GM19238 (cell line): Measurements from ENCODE around the gene TRMT2B.
"Not testable (repeated sequence)": the region's sequence is repeated elsewhere in the genome, so short reads cannot be mapped to it uniquely, and the experiment has no call there.

Source experiments
- DNase-seq: peaks from one replicate; pipeline ENCODE4 v3.0.0; 2011; ENCODE audit warnings: low spot score; ENCODE audit not compliant: insufficient read length

The TRMT2B gene

GRCh38 chrX:101009090-101009489 is 42.8 kb downstream of the TRMT2B start:
- no peak for DNase-seq

GRCh38 chrX:100999451-100999850 is 52.5 kb downstream of the TRMT2B start:
- DNase-seq: no peak

- DNase-seq: no peak
Measured at GRCh38 chrX:100995469-100995868, 56.4 kb downstream of the TRMT2B start.

GRCh38 chrX:100994352-100995281 is 57.3 kb downstream of the TRMT2B start:
- no peak for DNase-seq

GRCh38 chrX:100990139-100990538 is 61.8 kb downstream of the TRMT2B start:
- no peak for DNase-seq

GRCh38 chrX:100984818-100985217 is 67.1 kb downstream of the TRMT2B start:
- no peak for DNase-seq

- not testable (repeated sequence) for DNase-seq
Measured at GRCh38 chrX:100981498-100981845, 70.4 kb downstream of the TRMT2B start.

- DNase-seq: no peak
Measured at GRCh38 chrX:100980608-100981497, 71.1 kb downstream of the TRMT2B start.

GRCh38 chrX:100979881-100980607 is 71.9 kb downstream of the TRMT2B start:
- no peak for DNase-seq

GRCh38 chrX:100976211-100976610 is 75.7 kb downstream of the TRMT2B start:
- no peak for DNase-seq

- no peak for DNase-seq
Measured at GRCh38 chrX:100975212-100975611, 76.7 kb downstream of the TRMT2B start.

GRCh38 chrX:100973411-100973810 is 78.5 kb downstream of the TRMT2B start:
- DNase-seq: no peak

- DNase-seq: no peak
Measured at GRCh38 chrX:100969936-100970335, 82.0 kb downstream of the TRMT2B start.

GRCh38 chrX:100969408-100969807 is 82.5 kb downstream of the TRMT2B start, which contains the start of gene ARL13A:
ARL13A (plus strand) TSS chrX:100969708; CDS start chrX:100973690, 3,982 bp downstream.
- no peak for DNase-seq

GRCh38 chrX:100964362-100964761 is 87.5 kb downstream of the TRMT2B start:
- no peak for DNase-seq

- no peak for DNase-seq
Measured at GRCh38 chrX:100962811-100963210, 89.1 kb downstream of the TRMT2B start.
